ENCODE results near the gene DYNLT5.
"Not testable (repeated sequence)": the region's sequence is repeated elsewhere in the genome, so short reads cannot be mapped to it uniquely, and the experiment has no call there.

The DYNLT5 gene

DNA sequence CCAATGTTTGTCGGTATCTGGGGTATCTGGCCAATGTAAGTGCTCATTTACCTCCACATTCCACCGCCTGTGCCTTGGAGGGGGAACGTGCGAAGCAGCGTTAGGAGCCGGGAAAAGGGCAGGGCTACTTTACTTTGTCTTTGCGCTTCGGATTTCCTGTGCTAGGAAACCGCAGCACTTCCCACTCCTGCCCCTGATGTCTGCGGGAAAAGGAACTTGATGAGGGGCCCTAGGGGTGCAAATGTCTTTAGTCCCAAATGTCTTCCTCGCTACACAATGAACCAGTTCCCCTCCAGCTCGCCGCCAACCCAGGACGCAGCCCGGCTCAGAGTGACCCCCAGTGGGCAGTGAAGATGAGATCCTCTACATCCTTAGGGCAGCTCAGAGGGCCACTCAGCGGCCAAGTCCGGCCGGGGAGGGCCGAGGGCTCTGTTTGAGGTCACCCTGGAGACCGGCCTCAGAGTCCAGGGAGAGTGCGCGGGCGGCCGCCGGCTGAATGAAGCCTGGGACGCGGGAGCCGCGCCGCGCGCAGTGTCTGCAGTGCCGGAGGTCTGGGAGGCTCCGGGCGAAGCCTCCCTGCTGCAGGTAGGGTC, at the start of gene DYNLT5:
DYNLT5 (plus strand) TSS at position 460 of the 593 bp plus-strand sequence. CDS start 2,200 bp downstream, outside the sequence.
- no peak for DNase-seq

DNA sequence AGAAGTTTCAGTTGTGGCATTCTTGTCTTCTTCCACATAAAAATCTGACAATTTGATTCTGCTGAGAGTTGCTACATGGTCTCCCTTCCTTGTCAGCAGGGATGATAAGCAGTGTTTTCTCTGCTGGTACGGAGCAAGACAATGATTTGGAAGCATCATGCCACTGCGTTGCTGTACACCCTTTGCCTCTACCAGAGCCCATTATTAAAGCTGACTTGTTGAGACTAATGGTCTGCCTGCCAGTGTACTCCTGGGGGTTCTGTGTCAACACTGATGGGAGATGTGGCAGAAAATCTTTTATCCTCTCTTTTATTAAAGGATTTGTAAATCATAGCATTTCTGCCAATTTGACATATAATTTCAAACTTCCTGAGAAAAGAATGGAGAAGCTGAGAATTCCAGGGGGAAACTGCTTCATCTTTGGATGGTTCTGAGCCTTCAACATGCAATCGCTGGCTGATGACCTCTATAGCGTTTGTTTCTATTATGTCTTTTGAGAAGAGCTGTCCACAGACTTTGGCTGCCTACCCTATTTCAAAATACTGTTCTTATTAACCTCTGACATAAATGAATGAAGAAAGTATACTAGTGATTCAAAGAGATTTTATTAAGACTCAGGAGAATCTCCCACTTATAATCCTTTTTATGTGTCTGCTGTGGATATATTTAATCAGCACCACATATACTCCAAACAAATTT, 47.9 kb upstream of the DYNLT5 start:
- no peak for DNase-seq

GRCh38 chr1:66705110-66705509, 47.1 kb upstream of the DYNLT5 start:
- DNase-seq: no peak

- no peak for DNase-seq
Observed at GRCh38 chr1:66711420-66711819, 40.8 kb upstream of the DYNLT5 start.

DNA sequence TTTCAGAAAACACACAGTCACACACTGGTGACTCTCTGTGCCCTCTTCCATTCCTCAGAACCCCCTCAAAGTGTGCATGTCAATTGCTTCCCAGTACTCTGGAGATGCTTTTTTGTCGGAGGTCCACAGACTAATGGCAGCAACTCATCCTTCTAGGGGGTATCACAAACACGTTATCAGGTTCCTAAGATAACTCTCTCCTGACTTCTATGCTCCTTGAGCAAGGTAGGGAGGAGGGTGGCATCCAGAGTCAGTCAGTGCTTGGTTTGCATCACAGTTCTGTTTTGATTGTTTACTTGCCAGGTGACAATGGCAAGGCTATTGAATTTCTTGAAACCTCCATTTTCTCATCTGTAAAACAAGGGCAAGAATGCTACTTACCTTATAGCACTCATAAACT, 39.4 kb upstream of the DYNLT5 start:
- no peak for DNase-seq

DNA sequence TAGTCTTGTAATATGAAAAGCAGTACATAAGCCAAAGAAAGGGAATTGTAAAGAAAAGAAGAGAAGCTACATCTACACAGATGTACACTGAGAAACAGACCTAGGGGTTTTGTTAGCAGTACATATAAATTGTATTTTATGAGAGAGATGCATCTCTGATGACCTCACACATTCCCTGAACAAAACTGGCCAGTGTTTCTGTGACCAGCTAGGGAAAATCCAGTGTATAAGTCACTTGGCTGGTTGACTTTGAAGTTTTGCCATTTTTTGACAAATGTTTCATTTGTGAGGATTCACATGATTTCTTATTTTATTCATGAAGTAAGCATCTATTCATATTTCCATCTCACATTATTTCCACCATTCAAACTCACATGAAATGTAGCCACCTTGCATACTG, 28.3 kb upstream of the DYNLT5 start:
- no peak for DNase-seq

GRCh38 chr1:66725885-66726665, 26.2 kb upstream of the DYNLT5 start:
- no peak for DNase-seq

DNA sequence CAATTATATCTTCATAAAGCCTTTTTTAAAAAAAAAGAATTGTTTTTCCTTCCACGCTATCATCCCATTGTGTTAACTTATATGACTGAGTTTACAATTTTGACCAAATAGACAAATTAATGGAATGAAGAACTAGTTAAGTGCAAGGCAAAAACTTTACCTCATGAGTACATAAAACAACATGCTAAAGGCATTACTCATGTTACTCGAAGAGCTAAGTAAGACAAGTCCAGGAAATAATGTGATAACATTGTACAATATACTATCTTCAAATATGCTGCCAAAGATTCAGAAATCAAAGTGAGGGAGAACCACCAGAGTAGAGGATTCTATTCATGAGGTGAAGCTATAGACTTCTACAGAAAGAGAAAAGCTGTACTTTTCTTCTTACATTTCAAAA, 24.2 kb upstream of the DYNLT5 start:
- DNase-seq: no peak

DNA sequence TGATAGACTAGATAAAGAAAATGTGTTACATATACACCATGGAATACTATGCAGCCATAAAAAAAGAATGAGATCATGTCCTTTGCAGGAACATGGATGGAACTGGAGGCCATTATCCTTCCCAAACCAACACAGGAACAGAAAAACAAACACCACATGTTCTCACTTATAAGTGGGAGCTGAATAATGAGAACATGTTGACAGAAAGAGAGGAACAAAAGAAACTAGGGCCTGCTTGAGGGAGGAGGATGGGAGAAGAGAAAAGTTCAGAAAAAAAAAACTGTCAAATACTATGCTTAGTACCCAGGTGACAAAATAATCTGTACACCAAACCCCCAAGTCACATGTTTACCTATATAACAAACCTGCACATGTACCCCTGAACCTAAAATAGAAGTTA, 23.5 kb upstream of the DYNLT5 start:
- DNase-seq: not testable (repeated sequence)

- no peak for DNase-seq
Observed at GRCh38 chr1:66729119-66729518, 23.1 kb upstream of the DYNLT5 start.

GRCh38 chr1:66729523-66729922, 22.7 kb upstream of the DYNLT5 start:
- DNase-seq: no peak

DNA sequence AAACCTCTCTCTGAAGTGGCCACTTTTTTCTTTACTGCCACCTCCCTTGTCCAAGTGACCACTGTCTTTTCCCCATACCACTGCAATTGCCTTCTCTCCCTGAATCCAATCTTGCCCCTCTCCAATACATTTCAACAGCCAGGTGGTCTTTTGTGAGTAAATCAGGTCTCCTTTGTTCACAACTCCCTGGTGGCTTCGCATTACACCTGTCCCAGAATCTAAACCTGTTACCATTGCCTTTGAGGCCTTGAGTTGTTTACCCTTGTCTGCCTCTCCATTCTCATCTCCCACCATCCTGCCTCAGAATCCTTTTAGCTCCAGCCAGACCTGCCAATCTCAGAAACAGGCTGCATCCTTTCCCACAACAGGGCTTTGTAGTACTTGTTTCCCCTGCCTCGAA, 21.8 kb upstream of the DYNLT5 start:
- DNase-seq: no peak

- DNase-seq: no peak
Observed at GRCh38 chr1:66731170-66731865, 20.9 kb upstream of the DYNLT5 start.

DNA sequence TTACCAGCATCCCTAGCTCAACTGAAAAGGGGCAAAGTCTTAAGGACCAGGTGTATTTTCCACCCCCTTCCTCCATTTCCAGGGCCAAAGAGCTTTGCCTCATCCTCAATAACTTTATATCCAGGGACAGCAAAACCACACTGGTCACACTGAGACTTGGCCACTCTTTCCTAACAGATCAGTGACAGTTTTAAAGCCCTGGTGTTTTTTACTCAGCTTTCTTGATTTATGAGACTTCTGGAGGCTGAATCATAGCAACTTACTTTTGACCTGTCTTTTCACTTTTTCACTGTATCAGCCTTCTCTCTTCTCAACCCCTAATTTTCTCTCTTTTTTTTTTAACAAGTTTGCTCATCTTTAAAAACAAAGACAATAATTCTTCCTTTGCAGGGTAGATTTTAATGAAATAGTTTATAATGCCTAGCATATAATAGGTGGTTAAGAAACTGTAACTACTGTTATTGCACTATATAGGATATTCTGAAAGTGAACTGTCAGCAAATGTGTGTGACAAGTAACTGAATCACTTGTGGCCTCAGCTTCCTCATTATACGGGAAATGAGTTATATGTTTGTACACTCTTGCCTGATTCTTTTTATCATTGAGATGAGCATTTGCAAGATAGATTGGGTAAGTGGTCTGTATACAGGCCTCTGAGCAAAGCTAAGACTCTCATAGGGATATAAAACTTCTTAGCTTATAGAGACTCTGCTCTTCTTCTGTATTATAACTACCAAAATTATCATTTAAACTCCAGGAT, 19.7 kb upstream of the DYNLT5 start:
- DNase-seq: no peak

DNA sequence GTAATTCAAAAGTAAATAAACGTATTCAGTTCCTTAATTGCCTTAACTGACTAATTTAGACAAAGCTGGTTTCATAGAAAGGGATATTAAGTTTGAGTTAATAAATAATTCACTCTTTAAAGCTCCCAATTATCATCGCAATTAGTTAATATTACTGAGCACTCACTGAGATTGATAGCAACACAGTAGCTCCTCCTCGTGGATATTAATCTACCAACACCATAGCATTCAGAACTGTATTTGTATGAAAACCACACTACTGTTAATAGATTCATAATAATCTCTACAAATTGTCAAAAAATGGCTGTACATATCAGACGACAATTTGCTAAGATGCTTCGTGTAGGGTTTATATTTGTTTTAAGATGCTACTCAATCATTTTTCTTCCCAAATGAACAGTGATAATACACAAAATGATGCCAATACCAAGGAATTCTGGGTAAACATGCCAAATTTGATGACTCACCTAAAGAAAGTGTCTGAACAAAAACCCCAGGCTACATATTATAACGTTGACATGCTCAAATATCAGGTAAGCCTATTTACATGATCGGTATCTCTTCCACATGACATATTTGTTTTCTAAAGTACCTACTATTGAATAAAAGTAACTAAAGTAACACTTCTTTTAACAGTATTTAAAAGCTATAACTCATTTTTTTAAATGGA, 18.8 kb upstream of the DYNLT5 start:
- no peak for DNase-seq

DNA sequence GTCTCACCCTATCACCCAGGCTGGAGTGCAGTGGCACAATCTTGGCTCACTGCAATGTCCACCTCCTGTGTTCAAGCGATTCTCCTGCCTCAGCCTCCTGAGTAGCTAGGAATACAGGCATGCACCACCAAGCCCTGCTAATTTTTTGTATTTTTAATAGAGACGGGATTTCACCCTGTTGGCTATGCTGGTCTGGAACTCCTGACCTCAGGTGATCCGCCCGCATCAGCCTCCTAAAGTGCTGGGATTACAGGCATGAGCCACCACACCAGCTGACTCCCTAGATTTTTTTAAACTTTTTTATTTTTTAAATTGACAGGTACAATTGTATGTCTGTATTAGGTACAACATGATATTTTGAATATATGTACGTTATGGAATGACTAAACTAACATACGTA, 17.7 kb upstream of the DYNLT5 start:
- not testable (repeated sequence) for DNase-seq

GRCh38 chr1:66737836-66738235, 14.4 kb upstream of the DYNLT5 start:
- no peak for DNase-seq

- DNase-seq: no peak
Observed at GRCh38 chr1:66739401-66740157, 12.7 kb upstream of the DYNLT5 start.

GRCh38 chr1:66745451-66745850, 6.8 kb upstream of the DYNLT5 start:
- no peak for DNase-seq

DNA sequence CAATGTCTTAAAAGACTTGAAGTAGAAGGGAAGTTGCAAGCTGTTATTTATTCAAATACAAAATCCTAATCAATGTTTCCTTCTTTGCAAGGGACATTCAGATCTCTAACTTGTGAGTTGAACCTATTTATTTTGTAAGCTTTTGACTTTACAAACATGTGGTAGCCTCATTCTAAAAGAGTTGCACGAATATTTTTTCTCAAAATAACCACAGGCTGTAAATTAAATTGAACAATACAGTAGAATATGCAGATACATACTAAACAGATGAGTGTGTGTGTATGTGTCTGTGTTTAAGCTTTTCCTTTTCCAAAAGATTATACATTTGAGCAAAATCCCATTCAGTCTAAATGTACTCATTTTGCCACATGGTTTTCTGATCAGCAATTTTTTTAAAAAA, 4.8 kb upstream of the DYNLT5 start:
- no peak for DNase-seq

DNA sequence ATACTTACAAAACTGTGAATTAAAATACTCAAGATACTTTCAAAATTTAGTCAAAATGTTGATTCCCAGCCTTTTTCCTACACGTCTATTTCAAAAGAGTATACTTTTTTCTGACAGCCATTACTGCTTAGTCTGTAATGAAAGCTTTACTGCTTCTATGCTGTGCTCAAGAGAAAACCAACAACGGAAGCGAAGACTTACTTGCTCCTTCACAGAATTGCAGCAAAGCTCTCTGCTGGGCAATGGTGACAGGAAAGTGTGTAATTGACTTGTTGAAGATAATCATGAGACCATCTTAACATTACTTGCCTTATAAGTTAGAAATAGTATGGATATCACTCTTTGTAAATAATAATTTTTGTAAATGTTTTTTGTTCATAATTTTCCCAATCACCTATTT, 1.7 kb upstream of the DYNLT5 start:
- no peak for DNase-seq

All from NCI-H524 treated with DMSO at 0.1 percent for 48 hours (cell line).